GM13977 (cell line): ENCODE measurements around the gene RAPH1.

Experiments
- DNase-seq: peaks from one replicate; pipeline ENCODE4 v3.0.0; 2012; ENCODE audit warnings: low spot score
- CTCF ChIP-seq: IDR thresholded peaks from 2 replicates; pipeline ENCODE4 v1.5.1; 2012; ENCODE audit warnings: mild to moderate bottlenecking, control low read depth; ENCODE audit not compliant: insufficient read depth; ENCODE audit errors: extremely low read depth, missing control alignments
- in situ Hi-C: fragments of 300-500 bp; cut with MboI; formaldehyde crosslinking; loops from one replicate; pipeline ENCODE4 v1.12.0; 2022; ENCODE audit warnings: low sequenced_read_pairs, low pct_unique_long_range_greater_than_20kb, mixed read lengths, inconsistent platforms; ENCODE audit not compliant: unreplicated experiment

Gene RAPH1

DNA sequence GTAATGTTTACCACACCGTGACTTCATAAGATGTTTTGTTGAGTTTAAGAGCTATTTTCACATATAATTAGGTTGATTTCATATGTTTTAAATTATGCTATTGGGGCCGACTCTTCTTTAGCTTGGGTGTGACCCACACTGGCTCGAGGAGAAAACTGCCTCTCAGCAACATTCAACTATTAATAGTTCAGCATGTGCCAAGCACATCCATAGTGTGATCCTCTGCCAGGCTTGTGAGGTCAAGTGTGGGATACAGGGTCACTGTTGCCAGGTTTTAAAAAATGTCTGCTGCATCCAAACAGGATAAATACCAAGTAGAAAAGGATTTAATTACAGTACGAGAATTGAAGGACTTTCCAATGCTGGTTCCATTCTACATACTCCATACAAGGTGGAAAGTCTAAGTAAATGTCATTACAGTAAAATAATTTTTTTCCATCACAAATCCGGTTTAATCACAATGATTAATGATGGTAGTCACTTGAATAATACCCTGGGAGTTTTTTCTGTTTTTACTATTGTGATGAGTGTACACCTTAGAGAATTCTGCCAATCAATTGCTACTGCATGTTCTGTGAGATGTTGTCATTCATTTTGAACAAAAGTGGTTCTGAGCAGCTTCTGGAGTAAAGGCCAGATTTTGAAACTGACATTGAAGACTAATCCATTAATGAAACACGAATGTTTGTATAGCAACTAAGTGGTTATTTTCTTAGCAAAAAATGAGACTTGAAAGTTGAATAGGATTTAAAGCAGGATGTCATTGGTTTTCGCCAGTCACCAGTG lies 122.4 kb downstream of the RAPH1 start:
- no peak for TF ChIP-seq CTCF
- in situ Hi-C loops, result no loop called here
- no peak for DNase-seq

GRCh38 chr2:203407496-203407895 lies 127.6 kb downstream of the RAPH1 start:
- in situ Hi-C loops, result no loop called here
- no peak for TF ChIP-seq CTCF
- DNase-seq, result no peak

DNA sequence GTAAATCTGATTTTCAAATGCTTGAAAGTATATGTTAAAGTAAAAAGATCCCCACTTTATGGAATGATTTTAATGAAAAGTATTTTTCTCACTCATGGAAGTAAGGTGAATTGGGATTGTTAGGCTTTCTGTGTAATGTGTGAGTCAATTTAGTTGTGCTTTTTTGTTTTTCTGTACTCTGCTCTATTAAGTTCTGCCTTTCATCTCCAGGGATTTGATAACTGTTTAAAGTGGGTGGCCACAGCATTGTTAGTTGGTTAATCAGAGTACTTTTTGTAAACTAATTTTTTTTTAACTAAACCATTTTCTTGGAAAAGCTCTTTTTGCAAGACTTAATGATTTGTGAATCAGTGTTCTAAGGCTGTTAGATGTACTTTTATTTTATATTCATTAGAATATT lies 130.1 kb downstream of the RAPH1 start:
- no peak for DNase-seq
- in situ Hi-C loops, result no loop called here
- TF ChIP-seq CTCF, result no peak

- no peak for DNase-seq
- no peak for TF ChIP-seq CTCF
- in situ Hi-C loops, result no loop called here
Measured at GRCh38 chr2:203400805-203401585, 134.1 kb downstream of the RAPH1 start.

- no peak for DNase-seq
- in situ Hi-C loops, result no loop called here
- no peak for TF ChIP-seq CTCF
Measured at GRCh38 chr2:203399031-203399430, 136.1 kb downstream of the RAPH1 start.

GRCh38 chr2:203396667-203397066 lies 138.4 kb downstream of the RAPH1 start:
- in situ Hi-C loops, result no loop called here
- DNase-seq, result no peak
- no peak for TF ChIP-seq CTCF
